ENCODE data around the gene RADIL.
A peak's percentile ranks its signal among the peaks of the same experiment; 100 is the strongest.

The RADIL gene

GRCh38 chr7:4798706-4799235 lies 84.7 kb downstream of the RADIL start:
- Histone ChIP-seq H3K79me2 (ENCODE audit: control insufficient read depth, low read length) (no peaks in the 10 kb centered on the region), H3K4me1 (ENCODE audit: control insufficient read depth, low read length) (no peaks in the 10 kb centered on the region), H3K27ac (ENCODE audit: low read depth, low read length) (no peak overlapping the region), H3F3A (ENCODE audit: control insufficient read depth, insufficient read depth) (no peaks in the 10 kb centered on the region), H3K9me3 (ENCODE audit: control insufficient read depth, insufficient read depth, low read length) (no peaks in the 10 kb centered on the region), H3K36me3 (ENCODE audit: control insufficient read depth, low read length) (no peaks in the 10 kb centered on the region; the same call in 1 of the 2 replicates), H4K20me1 (ENCODE audit: control insufficient read depth, insufficient read depth, low read depth, low read length) (no peaks in the 10 kb centered on the region), H3K27me3 (ENCODE audit: control insufficient read depth, low read length) (no peaks in the 10 kb centered on the region), H3K9me2 (replicated peaks; ENCODE audit: control insufficient read depth, low read length) (no peaks in the 10 kb centered on the region), H3K4me3 (ENCODE audit: low read length) (no peak overlapping the region), H3K4me2 (ENCODE audit: low read length) (no peak overlapping the region)
- TF ChIP-seq EZH2phosphoT487 (IDR thresholded peaks at IDR 0.05; ENCODE audit: borderline replicate concordance, low read length), result no peak
- TF ChIP-seq CTCF (IDR thresholded peaks at IDR 0.05; ENCODE audit: low read depth, low read length, poor library complexity, severe bottlenecking), result no peak

GRCh38 chr7:4797858-4798705 lies 85.4 kb downstream of the RADIL start:
- H3K4me2 ChIP-seq (ENCODE audit: low read length), result no peak overlapping the region
- no peak overlapping the region for H3K4me3 ChIP-seq (ENCODE audit: low read length)

GRCh38 chr7:4796453-4796852 lies 87.1 kb downstream of the RADIL start:
- no peak overlapping the region for H3K27ac ChIP-seq (ENCODE audit: low read depth, low read length)
- no peaks in the 10 kb centered on the region for H4K20me1 ChIP-seq (ENCODE audit: control insufficient read depth, insufficient read depth, low read depth, low read length)
- no peaks in the 10 kb centered on the region for H3K9me2 ChIP-seq (replicated peaks; ENCODE audit: control insufficient read depth, low read length)
- H3K36me3 ChIP-seq (ENCODE audit: control insufficient read depth, low read length), result peaks cover 14% of the 10 kb centered on the region
- H3K4me2 ChIP-seq (ENCODE audit: low read length), result no peak overlapping the region
- no peaks in the 10 kb centered on the region for H3K9me3 ChIP-seq (ENCODE audit: control insufficient read depth, insufficient read depth, low read length)
- no peak overlapping the region for H3K4me3 ChIP-seq (ENCODE audit: low read length)
- TF ChIP-seq CTCF (IDR thresholded peaks at IDR 0.05; ENCODE audit: low read depth, low read length, poor library complexity, severe bottlenecking) (no peak), EZH2phosphoT487 (IDR thresholded peaks at IDR 0.05; ENCODE audit: borderline replicate concordance, low read length) (no peak)
- no peaks in the 10 kb centered on the region for H3K27me3 ChIP-seq (ENCODE audit: control insufficient read depth, low read length)
- H3K4me1 ChIP-seq (ENCODE audit: control insufficient read depth, low read length), result no peaks in the 10 kb centered on the region
- H3F3A ChIP-seq (ENCODE audit: control insufficient read depth, insufficient read depth), result no peaks in the 10 kb centered on the region
- H3K79me2 ChIP-seq (ENCODE audit: control insufficient read depth, low read length), result no peaks in the 10 kb centered on the region

More at GRCh38 chr7:4797858-4798705, 85.4 kb downstream of the RADIL start:
- H3K79me2 ChIP-seq (ENCODE audit: control insufficient read depth, low read length), result no peaks in the 10 kb centered on the region
- H3K36me3 ChIP-seq (ENCODE audit: control insufficient read depth, low read length), result no peaks in the 10 kb centered on the region; the same call in 1 of the 2 replicates
- no peaks in the 10 kb centered on the region for H4K20me1 ChIP-seq (ENCODE audit: control insufficient read depth, insufficient read depth, low read depth, low read length)
- H3K4me1 ChIP-seq (ENCODE audit: control insufficient read depth, low read length), result no peaks in the 10 kb centered on the region
- no peaks in the 10 kb centered on the region for H3K9me3 ChIP-seq (ENCODE audit: control insufficient read depth, insufficient read depth, low read length)
- no peaks in the 10 kb centered on the region for H3F3A ChIP-seq (ENCODE audit: control insufficient read depth, insufficient read depth)
- TF ChIP-seq EZH2phosphoT487 (IDR thresholded peaks at IDR 0.05; ENCODE audit: borderline replicate concordance, low read length), result no peak
- TF ChIP-seq CTCF (IDR thresholded peaks at IDR 0.05; ENCODE audit: low read depth, low read length, poor library complexity, severe bottlenecking), result peak; percentile 89
- H3K27ac ChIP-seq (ENCODE audit: low read depth, low read length), result no peak overlapping the region
- H3K27me3 ChIP-seq (ENCODE audit: control insufficient read depth, low read length), result no peaks in the 10 kb centered on the region
- H3K9me2 ChIP-seq (replicated peaks; ENCODE audit: control insufficient read depth, low read length), result no peaks in the 10 kb centered on the region
